ENCODE measurements around the gene FUT4.

The FUT4 gene

DNA sequence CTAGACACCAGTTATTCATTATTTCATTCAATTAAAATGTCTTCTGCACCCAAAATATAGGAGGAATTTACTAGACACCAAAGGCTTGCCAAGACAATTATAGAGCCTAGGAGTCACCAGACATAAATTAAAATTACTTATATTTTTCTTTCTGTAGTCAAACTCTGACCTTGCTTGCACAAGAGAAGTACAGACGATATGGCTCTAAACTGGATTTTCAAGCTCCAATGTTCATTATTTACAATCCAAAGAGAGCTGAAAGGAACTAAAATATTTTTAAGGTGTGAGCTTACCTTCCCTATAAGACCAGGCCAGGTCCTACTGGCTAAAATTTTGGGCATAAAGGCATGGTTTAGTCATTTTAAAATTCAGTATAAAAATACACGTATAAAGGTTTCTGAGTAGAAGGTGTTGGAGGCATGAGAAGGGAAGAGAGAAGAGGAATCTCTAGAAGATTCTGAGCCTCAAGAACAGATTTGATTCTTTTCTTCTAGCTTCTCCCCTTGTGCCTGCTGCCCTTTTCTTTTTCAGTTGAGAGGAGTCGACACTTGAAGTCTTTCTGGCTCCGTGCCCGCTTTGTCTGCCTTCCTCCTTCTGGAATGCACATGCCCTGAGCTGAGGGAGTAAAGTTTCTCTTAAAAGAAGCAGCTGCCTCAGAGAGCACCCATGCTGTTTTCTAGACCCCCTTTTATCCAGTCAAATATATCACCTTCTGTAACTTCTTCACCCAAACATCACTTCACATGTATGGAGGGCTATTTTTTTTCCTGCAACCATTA is 18.0 kb upstream of the FUT4 start:
- Histone ChIP-seq H2AFZ (ENCODE audit: low read length) (no peak overlapping the region), H3K27me3 (ENCODE audit: control insufficient read depth in 3 of 3, insufficient read depth in 3 of 3, low read depth in 1 of 3, low read length in 3 of 3) (peaks cover 0 to 27% (median 0%) of the 10 kb centered on the region in 3 experiments), H3K14ac (ENCODE audit: low read length) (no peak overlapping the region), H3K9me3 (replicated peaks in 1 of 2; ENCODE audit: control insufficient read depth in 2 of 2, insufficient read depth in 1 of 2, low read depth in 1 of 2, low read length in 2 of 2) (no peaks in the 10 kb centered on the region), H2BK5ac (ENCODE audit: low read length) (no peak overlapping the region), H3K79me1 (ENCODE audit: low read depth, low read length) (no peaks in the 10 kb centered on the region), H3K4me1 (ENCODE audit: control insufficient read depth in 2 of 2, insufficient read depth in 1 of 2, low read depth in 1 of 2, low read length in 2 of 2) (no peaks in the 10 kb centered on the region), H2BK12ac (ENCODE audit: low read length) (no peak overlapping the region), H3K36me3 (replicated peaks in 1 of 2; ENCODE audit: control insufficient read depth in 2 of 2, insufficient read depth in 2 of 2, low read length in 2 of 2) (no peaks in the 10 kb centered on the region), H3K4me2 (ENCODE audit: insufficient read depth, low read length, poor library complexity, severe bottlenecking) (no peak overlapping the region), H2BK15ac (ENCODE audit: low read length) (no peak overlapping the region), H3K27ac (replicated peaks; ENCODE audit: low read length) (no peak overlapping the region), H3K4ac (ENCODE audit: low read length) (no peak overlapping the region), H3K9ac (ENCODE audit: low read depth, low read length, poor library complexity) (no peak overlapping the region), H3K4me3 (ENCODE audit: low read length in 2 of 2) (no peak overlapping the region), H4K91ac (ENCODE audit: low read depth, low read length, poor library complexity) (no peak overlapping the region), H3K18ac (ENCODE audit: low read length) (no peak overlapping the region), H2BK120ac (ENCODE audit: low read depth, low read length) (no peak overlapping the region), H3K23ac (ENCODE audit: low read depth, low read length, poor library complexity) (no peak overlapping the region), H4K8ac (ENCODE audit: low read depth, low read length) (no peak overlapping the region), H2AK5ac (ENCODE audit: low read depth, low read length) (no peak overlapping the region)
- WGBS, 2 donors (ENCODE audit: extremely low coverage in 2 of 2, insufficient read length in 2 of 2, insufficient replicate concordance in 1 of 2), result no CpG with 5 or more reads among the region's 5 CpGs
- peak; percentile 5 for DNase-seq (ENCODE audit: low spot score)

DNA sequence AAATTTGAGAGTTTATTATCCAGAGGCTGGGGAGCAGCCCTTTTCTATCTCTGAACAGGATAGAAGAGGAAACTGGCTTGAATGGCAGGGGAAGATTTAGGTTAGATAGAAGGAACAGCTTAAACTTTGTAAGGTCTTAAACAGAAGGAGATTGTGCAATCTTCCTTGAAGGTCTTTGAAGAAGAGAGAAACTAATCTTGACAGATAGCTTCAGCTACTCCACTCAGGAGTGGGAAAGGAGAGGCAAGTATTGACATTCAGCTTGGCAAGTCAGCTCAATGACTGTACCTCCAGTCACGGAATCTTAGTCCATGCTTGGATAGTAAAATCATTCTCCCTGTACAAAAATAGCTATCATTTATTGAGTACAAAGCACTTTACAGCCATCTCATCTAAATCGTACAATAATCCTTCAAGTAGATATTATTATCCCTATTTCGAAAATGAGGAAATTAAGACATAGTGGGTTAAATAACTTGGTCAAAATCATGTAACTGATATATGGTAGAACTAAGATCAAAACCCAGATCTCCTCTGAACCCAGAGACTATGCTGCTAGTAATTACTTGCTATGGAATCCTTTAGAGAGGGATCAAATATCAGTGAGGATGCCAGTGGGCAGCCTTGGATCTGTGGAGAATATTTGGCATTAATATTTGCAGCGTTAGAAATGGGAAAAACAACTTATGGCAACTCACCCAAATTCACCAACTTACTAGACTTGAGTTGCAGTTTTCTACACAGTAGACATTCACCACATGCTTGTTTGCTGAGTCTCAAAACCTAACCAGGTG is 16.9 kb upstream of the FUT4 start:
- Histone ChIP-seq H3K36me3 (replicated peaks in 1 of 2; ENCODE audit: control insufficient read depth in 2 of 2, insufficient read depth in 2 of 2, low read length in 2 of 2) (no peaks in the 10 kb centered on the region), H3K79me1 (ENCODE audit: low read depth, low read length) (no peaks in the 10 kb centered on the region), H2AK5ac (ENCODE audit: low read depth, low read length) (no peak overlapping the region), H2BK12ac (ENCODE audit: low read length) (no peak overlapping the region), H3K27ac (replicated peaks; ENCODE audit: low read length) (no peak overlapping the region), H3K4me3 (ENCODE audit: low read length in 2 of 2) (no peak overlapping the region), H2BK120ac (ENCODE audit: low read depth, low read length) (no peak overlapping the region), H3K23ac (ENCODE audit: low read depth, low read length, poor library complexity) (no peak overlapping the region), H3K27me3 (ENCODE audit: control insufficient read depth in 3 of 3, insufficient read depth in 3 of 3, low read depth in 1 of 3, low read length in 3 of 3) (peaks cover 0 to 27% (median 0%) of the 10 kb centered on the region in 3 experiments), H2AFZ (ENCODE audit: low read length) (no peak overlapping the region), H3K4ac (ENCODE audit: low read length) (no peak overlapping the region), H3K18ac (ENCODE audit: low read length) (no peak overlapping the region), H3K14ac (ENCODE audit: low read length) (no peak overlapping the region), H3K4me1 (ENCODE audit: control insufficient read depth in 2 of 2, insufficient read depth in 1 of 2, low read depth in 1 of 2, low read length in 2 of 2) (no peaks in the 10 kb centered on the region), H3K9ac (ENCODE audit: low read depth, low read length, poor library complexity) (no peak overlapping the region), H4K91ac (ENCODE audit: low read depth, low read length, poor library complexity) (no peak overlapping the region), H3K9me3 (replicated peaks in 1 of 2; ENCODE audit: control insufficient read depth in 2 of 2, insufficient read depth in 1 of 2, low read depth in 1 of 2, low read length in 2 of 2) (no peaks in the 10 kb centered on the region), H3K4me2 (ENCODE audit: insufficient read depth, low read length, poor library complexity, severe bottlenecking) (no peak overlapping the region), H4K8ac (ENCODE audit: low read depth, low read length) (no peak overlapping the region), H2BK5ac (ENCODE audit: low read length) (no peak overlapping the region), H2BK15ac (ENCODE audit: low read length) (no peak overlapping the region)
- no CpG with 5 or more reads among the region's 4 CpGs for WGBS, 2 donors (ENCODE audit: extremely low coverage in 2 of 2, insufficient read length in 2 of 2, insufficient replicate concordance in 1 of 2)
- DNase-seq (ENCODE audit: low spot score), result no peak

DNA sequence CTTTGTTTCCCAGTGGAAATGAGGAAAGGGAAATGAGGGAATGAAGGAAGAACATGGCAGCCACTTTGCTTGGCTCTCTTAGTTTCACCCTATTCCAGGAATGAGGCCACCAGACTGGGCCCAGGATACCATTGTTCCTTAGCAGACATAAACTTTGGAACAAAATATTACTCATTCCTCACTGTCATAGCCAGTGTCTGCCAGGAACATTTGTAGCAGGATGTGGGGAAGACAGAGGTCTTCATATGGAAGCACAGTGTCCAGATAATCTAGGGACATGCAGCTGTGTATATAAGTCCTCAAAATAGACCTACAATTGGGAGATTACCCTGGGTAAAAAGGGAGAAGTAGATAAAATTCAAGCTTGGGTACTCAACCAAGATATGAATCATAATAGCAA is 15.2 kb upstream of the FUT4 start:
- Histone ChIP-seq H4K91ac (ENCODE audit: low read depth, low read length, poor library complexity) (no peak overlapping the region), H3K18ac (ENCODE audit: low read length) (no peak overlapping the region), H3K4me2 (ENCODE audit: insufficient read depth, low read length, poor library complexity, severe bottlenecking) (no peak overlapping the region), H3K4ac (ENCODE audit: low read length) (no peak overlapping the region), H3K27me3 (ENCODE audit: control insufficient read depth in 3 of 3, insufficient read depth in 3 of 3, low read depth in 1 of 3, low read length in 3 of 3) (peaks cover 0 to 31% (median 0%) of the 10 kb centered on the region in 3 experiments), H3K36me3 (replicated peaks in 1 of 2; ENCODE audit: control insufficient read depth in 2 of 2, insufficient read depth in 2 of 2, low read length in 2 of 2) (no peaks in the 10 kb centered on the region), H2AFZ (ENCODE audit: low read length) (no peak overlapping the region), H3K79me1 (ENCODE audit: low read depth, low read length) (no peaks in the 10 kb centered on the region), H3K27ac (replicated peaks; ENCODE audit: low read length) (no peak overlapping the region), H2BK15ac (ENCODE audit: low read length) (no peak overlapping the region), H3K14ac (ENCODE audit: low read length) (no peak overlapping the region), H3K9me3 (replicated peaks in 1 of 2; ENCODE audit: control insufficient read depth in 2 of 2, insufficient read depth in 1 of 2, low read depth in 1 of 2, low read length in 2 of 2) (no peaks in the 10 kb centered on the region), H2BK5ac (ENCODE audit: low read length) (no peak overlapping the region), H2BK12ac (ENCODE audit: low read length) (no peak overlapping the region), H3K23ac (ENCODE audit: low read depth, low read length, poor library complexity) (no peak overlapping the region), H4K8ac (ENCODE audit: low read depth, low read length) (no peak overlapping the region), H3K4me1 (ENCODE audit: control insufficient read depth in 2 of 2, insufficient read depth in 1 of 2, low read depth in 1 of 2, low read length in 2 of 2) (no peaks in the 10 kb centered on the region), H3K4me3 (ENCODE audit: low read length in 2 of 2) (no peak overlapping the region), H2AK5ac (ENCODE audit: low read depth, low read length) (no peak overlapping the region), H3K9ac (ENCODE audit: low read depth, low read length, poor library complexity) (no peak overlapping the region), H2BK120ac (ENCODE audit: low read depth, low read length) (no peak overlapping the region)
- DNase-seq (ENCODE audit: low spot score), result no peak

DNA sequence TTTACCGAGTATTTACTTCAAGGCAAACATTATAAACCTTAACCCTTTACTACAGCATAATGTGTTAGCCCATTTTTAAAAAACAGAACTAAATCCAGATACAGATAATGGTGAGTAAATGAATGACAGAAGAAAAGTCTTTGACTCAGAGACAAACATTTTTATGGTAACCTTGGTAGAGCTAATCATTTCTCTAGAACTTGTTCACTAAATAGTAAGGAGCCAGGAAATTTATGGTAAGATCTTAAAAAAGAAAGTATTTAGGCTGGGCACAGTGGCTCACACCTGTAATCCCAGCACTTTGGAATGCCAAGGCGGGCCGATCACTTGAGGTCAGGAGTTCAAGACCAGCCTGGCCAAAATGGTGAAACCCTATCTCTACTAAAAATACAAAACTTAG is 11.5 kb upstream of the FUT4 start:
- Histone ChIP-seq H2AFZ (ENCODE audit: low read length) (no peak overlapping the region), H3K4me2 (ENCODE audit: insufficient read depth, low read length, poor library complexity, severe bottlenecking) (no peak overlapping the region), H3K79me1 (ENCODE audit: low read depth, low read length) (no peaks in the 10 kb centered on the region), H3K18ac (ENCODE audit: low read length) (no peak overlapping the region), H3K9me3 (replicated peaks in 1 of 2; ENCODE audit: control insufficient read depth in 2 of 2, insufficient read depth in 1 of 2, low read depth in 1 of 2, low read length in 2 of 2) (no peaks in the 10 kb centered on the region), H3K4me3 (ENCODE audit: low read length in 2 of 2) (no peak overlapping the region), H4K91ac (ENCODE audit: low read depth, low read length, poor library complexity) (no peak overlapping the region), H3K14ac (ENCODE audit: low read length) (no peak overlapping the region), H3K9ac (ENCODE audit: low read depth, low read length, poor library complexity) (no peak overlapping the region), H3K4me1 (ENCODE audit: control insufficient read depth in 2 of 2, insufficient read depth in 1 of 2, low read depth in 1 of 2, low read length in 2 of 2) (no peaks in the 10 kb centered on the region), H4K8ac (ENCODE audit: low read depth, low read length) (no peak overlapping the region), H3K27ac (replicated peaks; ENCODE audit: low read length) (no peak overlapping the region), H2BK120ac (ENCODE audit: low read depth, low read length) (no peak overlapping the region), H2BK15ac (ENCODE audit: low read length) (no peak overlapping the region), H2AK5ac (ENCODE audit: low read depth, low read length) (no peak overlapping the region), H3K4ac (ENCODE audit: low read length) (no peak overlapping the region), H2BK12ac (ENCODE audit: low read length) (no peak overlapping the region), H3K36me3 (replicated peaks in 1 of 2; ENCODE audit: control insufficient read depth in 2 of 2, insufficient read depth in 2 of 2, low read length in 2 of 2) (no peaks in the 10 kb centered on the region), H2BK5ac (ENCODE audit: low read length) (no peak overlapping the region), H3K23ac (ENCODE audit: low read depth, low read length, poor library complexity) (no peak overlapping the region), H3K27me3 (ENCODE audit: control insufficient read depth in 3 of 3, insufficient read depth in 3 of 3, low read depth in 1 of 3, low read length in 3 of 3) (peaks cover 0 to 27% (median 0%) of the 10 kb centered on the region in 3 experiments)
- no CpG with 5 or more reads among the region's 3 CpGs for WGBS, 2 donors (ENCODE audit: extremely low coverage in 2 of 2, insufficient read length in 2 of 2, insufficient replicate concordance in 1 of 2)
- DNase-seq (ENCODE audit: low spot score), result no peak
